ENCODE measurements around the gene XXYLT1. TPM values are rescaled to one million over a fixed set of nuclear protein-coding genes. Genes with fewer than 3 reads are reported as not detected.

Gene XXYLT1
- total RNA-seq, 2 experiments from 2014 or later = 17.2 to 19.6 TPM

DNA sequence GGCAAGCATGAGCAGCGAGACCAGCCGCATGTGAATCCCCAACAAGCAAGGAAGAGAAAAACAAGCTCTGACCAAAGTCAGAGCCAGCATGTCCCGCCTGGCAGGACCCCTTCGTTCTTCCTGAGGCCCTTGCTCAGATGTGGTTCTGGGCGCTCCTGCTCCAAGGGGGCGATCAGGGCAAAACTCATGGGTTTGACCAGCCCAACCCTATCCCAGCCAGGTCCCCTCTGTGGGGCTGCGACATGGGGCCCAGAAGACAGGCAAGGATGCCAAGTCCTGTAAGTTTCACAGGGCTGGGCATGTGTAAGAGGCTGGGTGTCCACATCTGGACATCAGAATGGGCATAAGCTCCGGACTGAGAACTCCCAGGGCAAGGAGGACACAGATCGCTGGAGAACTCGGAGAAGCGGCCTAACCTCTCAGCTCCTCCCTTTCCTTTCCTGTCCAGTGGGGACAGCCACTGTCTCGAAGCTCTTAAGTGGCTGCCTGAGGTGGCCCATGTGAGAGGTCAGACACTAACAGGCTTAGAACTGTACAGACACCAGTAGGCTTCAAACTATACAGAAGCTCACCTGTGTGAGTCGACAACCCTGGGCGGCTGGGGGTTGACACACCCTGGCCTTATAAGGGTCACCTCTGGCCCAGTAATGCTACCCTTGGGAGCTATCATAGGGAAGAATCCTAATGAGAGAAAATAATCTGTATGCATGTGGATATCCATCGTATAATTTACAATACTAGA is 48.9 kb downstream of the XXYLT1 start:
- H3K4me3 ChIP-seq (ENCODE audit: low read depth, low read length, poor library complexity, severe bottlenecking) = no peak overlapping the region
- H3K9me3 ChIP-seq (ENCODE audit: low read length) = no peaks in the 10 kb centered on the region
- no TSS peak for BruUV-seq (replicated peaks)
- peaks cover 3% of the 10 kb centered on the region for H3K4me1 ChIP-seq (ENCODE audit: insufficient read depth, low read length, poor library complexity, severe bottlenecking)
- no peaks in the 10 kb centered on the region for H3K9me2 ChIP-seq (ENCODE audit: insufficient read depth, low read length)
- no peak overlapping the region for H2AFZ ChIP-seq (ENCODE audit: low read length)
- intact Hi-C loops (cut with micrococcal nuclease; ENCODE audit: unreplicated experiment) = no loop called here
- TF ChIP-seq, protein P1, sequence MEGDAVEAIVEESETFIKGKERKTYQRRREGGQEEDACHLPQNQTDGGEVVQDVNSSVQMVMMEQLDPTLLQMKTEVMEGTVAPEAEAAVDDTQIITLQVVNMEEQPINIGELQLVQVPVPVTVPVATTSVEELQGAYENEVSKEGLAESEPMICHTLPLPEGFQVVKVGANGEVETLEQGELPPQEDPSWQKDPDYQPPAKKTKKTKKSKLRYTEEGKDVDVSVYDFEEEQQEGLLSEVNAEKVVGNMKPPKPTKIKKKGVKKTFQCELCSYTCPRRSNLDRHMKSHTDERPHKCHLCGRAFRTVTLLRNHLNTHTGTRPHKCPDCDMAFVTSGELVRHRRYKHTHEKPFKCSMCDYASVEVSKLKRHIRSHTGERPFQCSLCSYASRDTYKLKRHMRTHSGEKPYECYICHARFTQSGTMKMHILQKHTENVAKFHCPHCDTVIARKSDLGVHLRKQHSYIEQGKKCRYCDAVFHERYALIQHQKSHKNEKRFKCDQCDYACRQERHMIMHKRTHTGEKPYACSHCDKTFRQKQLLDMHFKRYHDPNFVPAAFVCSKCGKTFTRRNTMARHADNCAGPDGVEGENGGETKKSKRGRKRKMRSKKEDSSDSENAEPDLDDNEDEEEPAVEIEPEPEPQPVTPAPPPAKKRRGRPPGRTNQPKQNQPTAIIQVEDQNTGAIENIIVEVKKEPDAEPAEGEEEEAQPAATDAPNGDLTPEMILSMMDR (conservative IDR thresholded peaks at IDR 0.05; ENCODE audit: low read length) = no peak
- no peak for TF ChIP-seq EZH2phosphoT487 (IDR thresholded peaks at IDR 0.05; ENCODE audit: borderline replicate concordance, low read depth, low read length)
- no peaks in the 10 kb centered on the region for H3K36me3 ChIP-seq (ENCODE audit: insufficient read depth, low read length)
- no peaks in the 10 kb centered on the region for H4K20me1 ChIP-seq (ENCODE audit: insufficient read depth, low read length)
- no peak for DNase-seq (ENCODE audit: low spot score)
- H3K27ac ChIP-seq (ENCODE audit: low read depth, low read length, poor library complexity, severe bottlenecking) = no peak overlapping the region
- H3K4me2 ChIP-seq (ENCODE audit: low read length) = no peak overlapping the region
- H3K79me2 ChIP-seq (ENCODE audit: insufficient read depth, low read depth, low read length) = no peaks in the 10 kb centered on the region
- CTCF ChIA-PET (ENCODE audit: unreplicated experiment) = no interaction called here
- POLR2A ChIA-PET = interaction anchor here (0.6 to 0.9 kb wide), 4 partner anchors 9 to 192 kb away, joined by 3 read pairs; no protein-coding TSS in a partner anchor

DNA sequence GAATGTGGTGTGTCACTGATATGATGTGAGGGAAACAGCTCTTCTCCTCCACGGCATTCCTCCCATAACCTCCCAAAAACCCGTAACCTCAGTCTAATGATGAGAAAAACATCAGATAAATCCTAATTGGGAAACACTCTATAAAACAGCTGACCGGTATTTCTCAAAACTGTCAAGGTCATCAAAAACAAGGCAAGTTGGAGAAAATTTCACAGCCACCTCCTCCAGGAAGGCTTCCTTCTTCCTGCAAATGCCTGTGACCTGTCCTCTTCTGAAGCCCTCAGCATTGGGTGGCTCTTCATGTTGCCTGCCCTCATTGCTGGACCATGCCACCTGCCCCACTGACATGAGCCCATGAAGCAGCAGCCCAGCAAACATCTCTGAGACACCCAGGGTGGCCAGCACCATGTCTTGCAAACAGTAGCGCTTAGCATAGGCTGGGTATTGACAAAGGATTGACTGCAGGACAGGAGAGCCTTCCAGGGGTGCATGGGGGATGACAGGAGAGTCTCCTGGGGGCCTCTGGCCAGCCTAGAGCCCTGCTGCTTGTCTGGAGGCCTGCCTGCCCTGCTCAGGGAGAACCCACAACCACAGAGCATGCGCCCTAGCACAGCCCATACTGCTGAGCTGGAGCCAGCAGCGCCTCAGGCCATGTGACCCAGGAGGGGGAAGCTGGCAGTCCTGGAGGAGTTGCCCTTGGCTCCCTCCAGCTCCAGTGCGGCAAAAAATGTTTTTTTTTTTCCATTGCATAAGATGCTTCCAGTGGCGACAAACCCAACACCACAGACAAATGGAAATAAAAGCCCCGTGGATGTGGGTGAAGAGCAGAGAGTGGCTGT is 49.7 kb downstream of the XXYLT1 start:
- H3K27ac ChIP-seq (ENCODE audit: low read depth, low read length, poor library complexity, severe bottlenecking) = no peak overlapping the region
- intact Hi-C loops (cut with micrococcal nuclease; ENCODE audit: unreplicated experiment) = no loop called here
- H3K4me1 ChIP-seq (ENCODE audit: insufficient read depth, low read length, poor library complexity, severe bottlenecking) = no peaks in the 10 kb centered on the region
- ChIA-PET POLR2A (interaction anchor here (0.6 to 0.7 kb wide), 3 partner anchors 8 to 61 kb away, joined by 3 read pairs; no protein-coding TSS in a partner anchor), CTCF (ENCODE audit: unreplicated experiment) (no interaction called here)
- no peak overlapping the region for H3K4me3 ChIP-seq (ENCODE audit: low read depth, low read length, poor library complexity, severe bottlenecking)
- no peak overlapping the region for H2AFZ ChIP-seq (ENCODE audit: low read length)
- H4K20me1 ChIP-seq (ENCODE audit: insufficient read depth, low read length) = no peaks in the 10 kb centered on the region
- no peaks in the 10 kb centered on the region for H3K79me2 ChIP-seq (ENCODE audit: insufficient read depth, low read depth, low read length)
- BruUV-seq (replicated peaks) = no TSS peak
- no peaks in the 10 kb centered on the region for H3K9me2 ChIP-seq (ENCODE audit: insufficient read depth, low read length)
- TF ChIP-seq, protein P1 (conservative IDR thresholded peaks at IDR 0.05; ENCODE audit: low read length) = no peak
- no peak for TF ChIP-seq EZH2phosphoT487 (IDR thresholded peaks at IDR 0.05; ENCODE audit: borderline replicate concordance, low read depth, low read length)
- no peak overlapping the region for H3K4me2 ChIP-seq (ENCODE audit: low read length)
- no peaks in the 10 kb centered on the region for H3K36me3 ChIP-seq (ENCODE audit: insufficient read depth, low read length)
- no peak for DNase-seq (ENCODE audit: low spot score)
- H3K9me3 ChIP-seq (ENCODE audit: low read length) = no peaks in the 10 kb centered on the region

Data from OCI-LY7 (cell line).